Activated B cell treated with CpG ODN at 0.5 μM for 24 hours (primary cell): Measurements from ENCODE around the gene WDR7. TPM values are rescaled to one million over a fixed set of nuclear protein-coding genes. Genes with fewer than 3 reads are reported as not detected.

Source experiments
- ATAC-seq: fragments of 200-7000 bp; cut with Tn5 transposase; one replicate; pipeline ENCODE4 v1.10.0; 2021; ENCODE audit warnings: low read depth, mild to moderate bottlenecking, moderate library complexity
- CTCF ChIA-PET: fragments of 350-600 bp; sonication (Branson Sonifier 250); formaldehyde crosslinking; loops from one replicate; lab custom pipeline; 2021; ENCODE audit warnings: antibody characterized with exemption; lab: Charles Lee
- POLR2A ChIA-PET: fragments of 350-600 bp; sonication (Branson Sonifier 250); formaldehyde crosslinking; loops from one replicate; lab custom pipeline; 2021; ENCODE audit warnings: antibody characterized with exemption; lab: Charles Lee
- DNase-seq: peaks from one replicate; pipeline ENCODE4 v3.0.0; 2022
- H3K27ac Mint-ChIP-seq: one replicate; pipeline ENCODE4 v1.8.0; 2020; ENCODE audit warnings: mixed read lengths
- H3K27me3 Mint-ChIP-seq: one replicate; pipeline ENCODE4 v1.8.0; 2021; ENCODE audit warnings: mixed read lengths
- H3K36me3 Mint-ChIP-seq: one replicate; pipeline ENCODE4 v1.8.0; 2021; ENCODE audit warnings: low read depth, mixed read lengths
- H3K4me1 Mint-ChIP-seq: one replicate; pipeline ENCODE4 v1.8.0; 2021; ENCODE audit warnings: mixed read lengths
- H3K4me3 Mint-ChIP-seq: one replicate; pipeline ENCODE4 v1.8.0; 2020; ENCODE audit warnings: mild to moderate bottlenecking, mixed read lengths
- H3K9me3 Mint-ChIP-seq: one replicate; pipeline ENCODE4 v1.8.0; 2020; ENCODE audit warnings: mixed read lengths
- CTCF ChIP-seq: fragments of 200-600 bp; IDR thresholded peaks from one replicate; pipeline ENCODE4 v1.8.0; 2022; ENCODE audit warnings: antibody characterized with exemption, mild to moderate bottlenecking
- intact Hi-C: fragments of 100-400 bp; cut with micrococcal nuclease; formaldehyde crosslinking; loops from one replicate; pipeline ENCODE4 v1.15.1; 2024
- total RNA-seq: library from RNA; stranded (reverse); gene quantifications from 2 replicates; pipeline ENCODE4 v1.2.3, GENCODE V29; 2022

The WDR7 gene
- total RNA-seq, 1 donor from 2014 or later: 33.4 TPM

- H3K27ac Mint-ChIP-seq: no peak overlapping the region
- H3K4me3 Mint-ChIP-seq: no peak overlapping the region
- H3K9me3 Mint-ChIP-seq: no peaks in the 10 kb centered on the region
- CTCF ChIA-PET: interaction anchor here (1.3 kb wide), 1 partner anchor 12 kb away, joined by 4 read pairs; no protein-coding TSS in a partner anchor
- H3K4me1 Mint-ChIP-seq: no peaks in the 10 kb centered on the region
- ATAC-seq (peak; percentile 37), DNase-seq (no peak)
- no peak for TF ChIP-seq CTCF
- H3K36me3 Mint-ChIP-seq: no peaks in the 10 kb centered on the region
- POLR2A ChIA-PET: interaction anchor here (0.7 kb wide), 1 partner anchor 66 kb away, joined by 3 read pairs; no protein-coding TSS in a partner anchor
- intact Hi-C loops: no loop called here
- peaks cover 48% of the 10 kb centered on the region for H3K27me3 Mint-ChIP-seq
Observed at GRCh38 chr18:57051657-57052044, 400.5 kb downstream of the WDR7 start.

- POLR2A ChIA-PET: interaction anchor here (0.7 kb wide), 1 partner anchor 66 kb away, joined by 3 read pairs; no protein-coding TSS in a partner anchor
- DNase-seq (no peak), ATAC-seq (no peak)
- H3K9me3 Mint-ChIP-seq: peaks cover 4% of the 10 kb centered on the region
- no peaks in the 10 kb centered on the region for H3K4me1 Mint-ChIP-seq
- H3K36me3 Mint-ChIP-seq: no peaks in the 10 kb centered on the region
- CTCF ChIA-PET: interaction anchor here (1.0 to 1.3 kb wide), 2 partner anchors 12 to 14 kb away, joined by 3 to 4 read pairs; no protein-coding TSS in a partner anchor
- TF ChIP-seq CTCF: no peak
- intact Hi-C loops: no loop called here
- no peak overlapping the region for H3K4me3 Mint-ChIP-seq
- peaks cover 47% of the 10 kb centered on the region for H3K27me3 Mint-ChIP-seq
- no peak overlapping the region for H3K27ac Mint-ChIP-seq
Observed at GRCh38 chr18:57052173-57052572, 401.0 kb downstream of the WDR7 start.

GRCh38 chr18:57052759-57053158 is 401.6 kb downstream of the WDR7 start:
- POLR2A ChIA-PET: no interaction called here

GRCh38 chr18:57054891-57055290 is 403.7 kb downstream of the WDR7 start:
- no peak overlapping the region for H3K4me3 Mint-ChIP-seq
- intact Hi-C loops: no loop called here
- no peaks in the 10 kb centered on the region for H3K36me3 Mint-ChIP-seq
- no peak for TF ChIP-seq CTCF
- ATAC-seq: no peak
- CTCF ChIA-PET: no interaction called here
- H3K9me3 Mint-ChIP-seq: peaks cover 4% of the 10 kb centered on the region
- H3K4me1 Mint-ChIP-seq: no peaks in the 10 kb centered on the region
- DNase-seq: no peak
- peaks cover 67% of the 10 kb centered on the region for H3K27me3 Mint-ChIP-seq
- POLR2A ChIA-PET: no interaction called here
- H3K27ac Mint-ChIP-seq: no peak overlapping the region

More at GRCh38 chr18:57052759-57053158, 401.6 kb downstream of the WDR7 start:
- no peaks in the 10 kb centered on the region for H3K36me3 Mint-ChIP-seq
- CTCF ChIA-PET: interaction anchor here (1.0 kb wide), 1 partner anchor 15 kb away, joined by 3 read pairs; no protein-coding TSS in a partner anchor
- H3K9me3 Mint-ChIP-seq: peaks cover 4% of the 10 kb centered on the region
- intact Hi-C loops: no loop called here
- no peak overlapping the region for H3K4me3 Mint-ChIP-seq
- H3K27ac Mint-ChIP-seq: no peak overlapping the region
- no peak for ATAC-seq
- TF ChIP-seq CTCF: no peak
- peaks cover 50% of the 10 kb centered on the region for H3K27me3 Mint-ChIP-seq
- no peak for DNase-seq
- H3K4me1 Mint-ChIP-seq: no peaks in the 10 kb centered on the region

- ChIA-PET CTCF (no interaction called here), POLR2A (no interaction called here)
- H3K27me3 Mint-ChIP-seq: peaks cover 70% of the 10 kb centered on the region
- no peak for TF ChIP-seq CTCF
- ATAC-seq (peak; percentile 37), DNase-seq (no peak)
- no peaks in the 10 kb centered on the region for H3K4me1 Mint-ChIP-seq
- peaks cover 4% of the 10 kb centered on the region for H3K9me3 Mint-ChIP-seq
- intact Hi-C loops: no loop called here
- no peak overlapping the region for H3K27ac Mint-ChIP-seq
- no peak overlapping the region for H3K4me3 Mint-ChIP-seq
- H3K36me3 Mint-ChIP-seq: no peaks in the 10 kb centered on the region
Observed at GRCh38 chr18:57057890-57058289, 406.7 kb downstream of the WDR7 start.
